Activated T-cell treated with anti-CD3 and anti-CD28 coated beads for 1 hour (primary cell): ENCODE results near the gene RABEP2.
"Not testable (repeated sequence)": the region's sequence is repeated elsewhere in the genome, so short reads cannot be mapped to it uniquely, and the experiment has no call there.

Experiments used
- DNase-seq: peaks from one replicate; pipeline ENCODE4 v3.0.0-alpha.2; 2020; ENCODE audit warnings: low read depth

The RABEP2 gene

GRCh38 chr16:28924762-28925385 is at the start of gene RABEP2:
Gene RABEP2 (minus strand): TSS chr16:28925238. CDS start chr16:28925163, 75 bp downstream.
- peak; percentile 94 for DNase-seq

GRCh38 chr16:28974437-28975157 is 49.6 kb upstream of the RABEP2 start, which contains the start of gene SPNS1:
Gene SPNS1 (plus strand): TSS chr16:28974778. CDS start chr16:28975152, 374 bp downstream.
- DNase-seq = peak; percentile 82

- no peak for DNase-seq
Measured at GRCh38 chr16:28974007-28974436, 49.0 kb upstream of the RABEP2 start.

- DNase-seq = not testable (repeated sequence)
Measured at GRCh38 chr16:28969696-28970095, 44.7 kb upstream of the RABEP2 start.

- DNase-seq = no peak
Measured at GRCh38 chr16:28967156-28967555, 42.1 kb upstream of the RABEP2 start.

- no peak for DNase-seq
Measured at GRCh38 chr16:28964496-28964895, 39.5 kb upstream of the RABEP2 start.

- no peak for DNase-seq
Measured at GRCh38 chr16:28964072-28964471, 39.0 kb upstream of the RABEP2 start.

- DNase-seq = no peak
Measured at GRCh38 chr16:28958836-28959235, 33.8 kb upstream of the RABEP2 start.

GRCh38 chr16:28958216-28958615 is 33.2 kb upstream of the RABEP2 start:
- no peak for DNase-seq

- no peak for DNase-seq
Measured at GRCh38 chr16:28951410-28951943, 26.4 kb upstream of the RABEP2 start.

- peak; percentile 100 for DNase-seq
Measured at GRCh38 chr16:28950648-28951409, 25.8 kb upstream of the RABEP2 start, which contains the start of gene NFATC2IP. Gene NFATC2IP (plus strand): TSS chr16:28950937. CDS start chr16:28951012, 75 bp downstream.

- no peak for DNase-seq
Measured at GRCh38 chr16:28946681-28947080, 21.6 kb upstream of the RABEP2 start.

GRCh38 chr16:28943281-28943680 is 18.2 kb upstream of the RABEP2 start:
- DNase-seq = no peak

- not testable (repeated sequence) for DNase-seq
Measured at GRCh38 chr16:28939825-28940224, 14.8 kb upstream of the RABEP2 start.

- no peak for DNase-seq
Measured at GRCh38 chr16:28938721-28939120, 13.7 kb upstream of the RABEP2 start.

GRCh38 chr16:28937222-28937876 is 12.3 kb upstream of the RABEP2 start:
- DNase-seq = no peak

GRCh38 chr16:28936784-28937155 is 11.7 kb upstream of the RABEP2 start:
- no peak for DNase-seq

- peak; percentile 70 for DNase-seq
Measured at GRCh38 chr16:28935924-28936783, 11.1 kb upstream of the RABEP2 start.

GRCh38 chr16:28935346-28935745 is 10.3 kb upstream of the RABEP2 start:
- DNase-seq = no peak

- DNase-seq = no peak
Measured at GRCh38 chr16:28933171-28933570, 8.1 kb upstream of the RABEP2 start.
